GM23338 (cell line): Measurements from ENCODE around the gene DENND5B.

Experiments used
- CREB1 ChIP-seq: fragments of 250-450 bp; sonication (Bioruptor Pico); IDR thresholded peaks from 2 replicates; pipeline ENCODE4 v1.5.0; 2020; ENCODE audit warnings: low read depth, mild to moderate bottlenecking, moderate library complexity
- CTCF ChIP-seq, 2 experiments: fragments of 200-600 bp in 1 of 2; sonication (generic) in 1 of 2; conservative IDR thresholded peaks; 2 replicates each; pipeline versions ENCODE4 v1.5.1 to v1.6.1; 2016 to 2017; ENCODE audit warnings: antibody characterized with exemption in 2 of 2, low read depth in 2 of 2, mild to moderate bottlenecking in 2 of 2, moderate library complexity in 1 of 2
- EZH2 ChIP-seq: fragments of 200-600 bp; sonication (generic); IDR thresholded peaks from one replicate; pipeline ENCODE4 v1.8.0; 2017; ENCODE audit warnings: antibody characterized with exemption, mild to moderate bottlenecking, low read depth; ENCODE audit not compliant: unreplicated experiment
- EZH2phosphoT487 ChIP-seq: fragments of 200-600 bp; sonication (generic); IDR thresholded peaks from one replicate; pipeline ENCODE4 v1.8.1; 2018; ENCODE audit warnings: antibody characterized with exemption; ENCODE audit not compliant: unreplicated experiment
- JUNB ChIP-seq: IDR thresholded peaks from one replicate; pipeline ENCODE4 v1.6.1; 2016; ENCODE audit warnings: antibody characterized with exemption; ENCODE audit not compliant: unreplicated experiment
- NANOG ChIP-seq: IDR thresholded peaks from 2 replicates; pipeline ENCODE4 v1.6.1; 2016; ENCODE audit warnings: antibody characterized with exemption, borderline replicate concordance
- POLR2AphosphoS5 ChIP-seq: IDR thresholded peaks from 2 replicates; pipeline ENCODE4 v1.6.1; 2016; ENCODE audit warnings: antibody characterized with exemption, low read depth
- ZNF114 ChIP-seq: fragments of 250-450 bp; sonication (Bioruptor Pico); IDR thresholded peaks from 2 replicates; pipeline ENCODE4 v1.5.0; 2020; ENCODE audit warnings: mild to moderate bottlenecking, moderate library complexity
- TF ChIP-seq, protein P1 (sequence below): IDR thresholded peaks from one replicate; pipeline ENCODE4 v1.6.1; 2018; ENCODE audit warnings: antibody characterized with exemption; ENCODE audit not compliant: unreplicated experiment
- TF ChIP-seq, protein P2 (sequence below): IDR thresholded peaks from 2 replicates; pipeline ENCODE4 v1.6.1; 2016; ENCODE audit warnings: antibody characterized with exemption

- TF ChIP-seq POLR2AphosphoS5 (no peak), CTCF (conservative IDR thresholded peaks at IDR 0.05; ENCODE audit: low read depth in 2 of 2) (no peak), EZH2 (no peak), CREB1 (CRISPR knock-in tag) (no peak), NANOG (no peak), EZH2phosphoT487 (no peak), JUNB (no peak), ZNF114 (no peak)
- TF ChIP-seq, protein P1, sequence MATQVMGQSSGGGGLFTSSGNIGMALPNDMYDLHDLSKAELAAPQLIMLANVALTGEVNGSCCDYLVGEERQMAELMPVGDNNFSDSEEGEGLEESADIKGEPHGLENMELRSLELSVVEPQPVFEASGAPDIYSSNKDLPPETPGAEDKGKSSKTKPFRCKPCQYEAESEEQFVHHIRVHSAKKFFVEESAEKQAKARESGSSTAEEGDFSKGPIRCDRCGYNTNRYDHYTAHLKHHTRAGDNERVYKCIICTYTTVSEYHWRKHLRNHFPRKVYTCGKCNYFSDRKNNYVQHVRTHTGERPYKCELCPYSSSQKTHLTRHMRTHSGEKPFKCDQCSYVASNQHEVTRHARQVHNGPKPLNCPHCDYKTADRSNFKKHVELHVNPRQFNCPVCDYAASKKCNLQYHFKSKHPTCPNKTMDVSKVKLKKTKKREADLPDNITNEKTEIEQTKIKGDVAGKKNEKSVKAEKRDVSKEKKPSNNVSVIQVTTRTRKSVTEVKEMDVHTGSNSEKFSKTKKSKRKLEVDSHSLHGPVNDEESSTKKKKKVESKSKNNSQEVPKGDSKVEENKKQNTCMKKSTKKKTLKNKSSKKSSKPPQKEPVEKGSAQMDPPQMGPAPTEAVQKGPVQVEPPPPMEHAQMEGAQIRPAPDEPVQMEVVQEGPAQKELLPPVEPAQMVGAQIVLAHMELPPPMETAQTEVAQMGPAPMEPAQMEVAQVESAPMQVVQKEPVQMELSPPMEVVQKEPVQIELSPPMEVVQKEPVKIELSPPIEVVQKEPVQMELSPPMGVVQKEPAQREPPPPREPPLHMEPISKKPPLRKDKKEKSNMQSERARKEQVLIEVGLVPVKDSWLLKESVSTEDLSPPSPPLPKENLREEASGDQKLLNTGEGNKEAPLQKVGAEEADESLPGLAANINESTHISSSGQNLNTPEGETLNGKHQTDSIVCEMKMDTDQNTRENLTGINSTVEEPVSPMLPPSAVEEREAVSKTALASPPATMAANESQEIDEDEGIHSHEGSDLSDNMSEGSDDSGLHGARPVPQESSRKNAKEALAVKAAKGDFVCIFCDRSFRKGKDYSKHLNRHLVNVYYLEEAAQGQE = no peak
- TF ChIP-seq, protein P2, sequence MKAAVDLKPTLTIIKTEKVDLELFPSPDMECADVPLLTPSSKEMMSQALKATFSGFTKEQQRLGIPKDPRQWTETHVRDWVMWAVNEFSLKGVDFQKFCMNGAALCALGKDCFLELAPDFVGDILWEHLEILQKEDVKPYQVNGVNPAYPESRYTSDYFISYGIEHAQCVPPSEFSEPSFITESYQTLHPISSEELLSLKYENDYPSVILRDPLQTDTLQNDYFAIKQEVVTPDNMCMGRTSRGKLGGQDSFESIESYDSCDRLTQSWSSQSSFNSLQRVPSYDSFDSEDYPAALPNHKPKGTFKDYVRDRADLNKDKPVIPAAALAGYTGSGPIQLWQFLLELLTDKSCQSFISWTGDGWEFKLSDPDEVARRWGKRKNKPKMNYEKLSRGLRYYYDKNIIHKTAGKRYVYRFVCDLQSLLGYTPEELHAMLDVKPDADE = no peak
Observed at GRCh38 chr12:31474751-31475150, 116.2 kb downstream of the DENND5B start.
